ENCODE measurements around the gene APOL5.

Gene APOL5

DNA sequence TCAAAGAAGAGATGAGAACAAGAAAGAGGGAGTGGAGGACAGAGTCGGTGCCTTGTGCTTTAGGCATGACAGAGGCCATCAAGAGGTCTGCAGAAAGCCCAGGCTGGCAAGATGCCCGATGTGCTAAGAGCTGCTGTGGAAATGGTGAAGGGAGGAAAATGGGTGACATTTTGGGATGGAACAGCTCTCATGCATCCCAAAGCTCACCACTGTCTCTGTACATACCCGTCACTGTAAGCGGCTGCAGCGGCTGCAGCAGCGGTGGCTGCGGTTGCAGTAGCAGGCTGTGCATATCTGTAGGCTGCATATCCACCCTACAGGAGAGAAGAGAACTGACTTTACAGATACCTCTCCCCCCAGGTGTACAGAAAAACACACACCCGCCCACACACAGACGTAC lies 28.6 kb downstream of the APOL5 start:
- no peak for DNase-seq

DNA sequence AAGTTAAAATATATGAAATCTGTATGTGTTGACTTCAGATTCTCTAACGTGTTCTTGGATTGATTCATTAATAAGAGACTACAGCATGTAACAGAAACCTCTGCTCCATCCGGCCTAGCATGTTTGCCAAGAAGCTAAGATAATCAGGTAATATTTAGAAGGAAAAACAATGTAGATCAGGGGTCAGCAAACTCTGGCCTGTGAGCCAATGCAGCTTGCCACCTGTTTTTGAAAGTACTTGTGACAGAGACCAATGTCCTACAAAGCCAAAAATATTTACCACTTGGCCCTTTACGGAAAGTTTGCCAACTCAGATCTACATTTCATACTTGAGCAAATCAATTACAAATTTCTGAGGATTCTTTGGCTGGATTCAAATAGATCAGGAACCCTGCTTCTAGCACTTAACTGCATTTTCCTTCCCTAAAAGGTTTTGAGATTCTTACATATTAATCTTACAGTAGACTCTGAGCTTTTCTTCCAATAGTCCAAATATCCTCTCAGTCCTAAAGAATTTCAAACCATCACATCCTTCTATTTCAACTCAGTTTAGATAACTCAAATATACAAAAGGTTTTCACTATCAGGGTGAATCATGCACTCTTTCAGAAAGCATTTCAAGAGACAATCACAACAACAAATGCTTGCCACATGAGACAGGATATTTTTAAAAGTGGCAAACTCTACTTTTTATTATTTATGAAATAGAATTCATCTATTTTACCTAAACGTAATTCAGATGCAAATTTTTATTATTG lies 29.5 kb downstream of the APOL5 start:
- DNase-seq: no peak

DNA sequence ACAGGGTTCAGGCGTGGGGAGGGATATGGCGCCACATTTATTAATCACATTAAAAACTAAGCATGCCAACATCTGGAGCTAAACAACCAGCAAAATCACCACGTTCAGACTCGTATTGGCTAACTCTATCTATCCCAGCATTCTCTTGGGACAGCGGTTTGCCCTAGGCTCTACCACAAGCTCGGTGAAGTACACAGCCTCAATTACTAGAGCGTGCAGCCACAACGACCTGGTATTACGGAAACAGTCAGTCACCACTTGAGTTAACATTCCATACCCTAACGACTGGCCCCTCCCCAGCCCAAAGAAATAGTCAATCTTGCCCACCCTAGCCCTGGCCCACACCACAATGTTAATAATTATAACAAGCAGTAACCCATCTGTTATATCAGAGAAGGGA lies 32.1 kb downstream of the APOL5 start:
- DNase-seq: no peak

DNA sequence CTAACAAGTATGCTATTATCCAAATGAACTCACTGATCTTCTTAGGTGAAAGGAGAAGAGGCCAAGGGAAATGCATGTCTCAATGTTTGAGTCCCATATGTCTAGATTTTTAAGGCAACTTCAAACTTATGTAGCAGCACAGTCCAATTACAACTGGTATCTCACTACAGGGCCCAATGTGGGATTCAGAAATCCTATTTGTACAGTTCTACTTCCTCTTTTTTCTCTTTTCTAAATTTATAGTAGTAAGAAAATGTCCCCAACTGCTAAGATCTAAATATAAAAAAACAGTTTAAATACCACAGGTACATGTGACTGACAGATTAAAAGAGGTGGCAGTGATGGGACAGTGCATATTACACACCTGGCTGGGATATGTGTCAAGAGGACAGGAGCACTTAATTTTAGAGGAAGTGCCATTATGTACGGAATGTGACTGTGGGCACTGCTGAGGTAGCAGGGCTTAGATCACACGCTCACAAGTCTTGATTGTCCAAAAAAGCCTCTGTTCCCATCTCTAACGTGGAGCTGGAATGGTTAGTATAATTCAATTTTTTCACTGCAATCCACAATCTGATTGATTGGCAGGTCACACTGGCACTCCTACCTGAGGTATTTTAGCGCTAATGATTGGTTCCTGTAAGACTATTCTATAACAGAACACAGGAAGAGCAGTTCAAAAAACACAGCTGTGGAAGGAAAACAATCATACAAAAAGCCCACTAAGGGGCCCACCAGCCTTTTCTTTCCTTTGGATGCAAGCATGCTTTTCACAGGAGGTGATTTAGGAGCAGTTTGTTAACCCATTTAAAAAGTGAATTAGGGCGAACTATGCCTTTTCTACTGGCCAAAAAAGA lies 34.6 kb downstream of the APOL5 start:
- DNase-seq: no peak

DNA sequence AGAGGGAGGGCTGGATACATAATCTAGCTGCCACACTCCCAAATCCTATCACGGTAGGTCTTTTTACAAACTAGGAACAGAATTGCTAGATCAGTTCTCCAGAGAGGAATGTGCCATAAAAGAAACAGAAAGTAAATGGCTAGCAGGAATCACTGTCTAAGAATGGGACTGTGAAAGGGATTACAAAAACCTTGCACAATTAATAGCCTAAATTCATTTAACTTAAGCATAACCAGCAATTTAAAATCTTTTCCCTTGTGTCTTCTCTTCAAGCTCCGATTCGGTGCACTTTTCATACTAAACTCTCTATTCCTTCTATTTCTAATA lies 35.2 kb downstream of the APOL5 start:
- no peak for DNase-seq

- DNase-seq: no peak
Observed at GRCh38 chr22:35754761-35755160, 37.1 kb downstream of the APOL5 start.

DNA sequence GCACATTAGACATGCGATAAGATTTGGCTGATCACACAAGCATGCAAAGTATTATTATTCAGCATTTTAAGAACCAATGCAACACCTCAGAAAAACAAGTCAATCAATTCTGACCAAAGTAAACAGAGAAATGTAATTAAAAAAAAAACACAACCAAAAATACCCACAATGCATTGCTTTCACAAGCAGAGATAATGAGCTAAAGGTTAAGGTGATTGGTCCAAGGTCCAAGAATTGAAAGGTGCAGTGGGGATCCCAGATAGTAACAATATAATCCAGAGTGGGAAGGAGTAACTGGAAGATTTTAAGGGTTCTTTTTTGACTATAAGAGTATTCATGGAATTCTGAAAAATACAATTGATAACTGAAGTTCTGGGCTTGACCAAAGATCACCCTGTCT lies 39.0 kb downstream of the APOL5 start:
- peak; percentile 47 to 64 for DNase-seq

DNA sequence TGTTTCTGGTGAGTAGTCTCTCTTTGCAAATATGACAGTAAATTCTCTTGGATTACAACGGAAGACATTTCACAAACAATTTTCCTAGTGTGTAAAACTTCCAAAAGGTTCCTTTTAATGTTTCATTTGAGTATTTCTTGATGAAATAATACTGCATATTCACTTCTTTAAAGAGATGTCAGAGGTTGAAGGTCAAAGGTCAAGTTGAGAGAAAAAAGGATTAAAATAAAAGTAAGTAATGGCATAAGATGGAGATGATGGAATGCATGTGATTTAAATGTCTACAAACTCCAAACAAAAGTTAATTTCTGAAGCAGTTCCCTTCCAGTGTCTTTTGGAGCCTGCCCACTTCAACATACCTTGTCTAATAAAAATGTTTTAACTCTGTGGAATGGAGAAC lies 40.7 kb downstream of the APOL5 start:
- DNase-seq: no peak

DNA sequence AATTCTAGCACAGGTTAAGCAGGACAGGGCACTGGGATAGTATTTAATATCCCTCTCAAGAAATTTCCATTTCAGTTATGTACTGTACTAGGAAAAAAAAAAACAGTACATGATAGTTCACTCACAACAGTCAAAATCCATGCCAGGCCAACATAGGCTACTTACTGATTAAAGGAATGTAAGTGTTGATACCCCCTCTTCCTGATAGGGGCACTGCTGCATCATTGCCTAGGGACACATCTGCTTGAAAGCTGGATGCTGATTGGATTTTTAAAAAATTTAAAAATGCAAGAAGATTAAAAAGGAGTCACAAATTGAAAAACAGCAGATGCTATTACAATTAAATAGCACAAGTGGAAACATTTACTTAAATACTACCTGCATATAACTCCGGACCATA lies 43.4 kb downstream of the APOL5 start:
- peak in 1 of 2 experiments; percentile 15 for DNase-seq

GRCh38 chr22:35766654-35767580 lies 49.2 kb downstream of the APOL5 start:
- DNase-seq: no peak

GRCh38 chr22:35769974-35770373 lies 52.3 kb downstream of the APOL5 start:
- DNase-seq: no peak

DNA sequence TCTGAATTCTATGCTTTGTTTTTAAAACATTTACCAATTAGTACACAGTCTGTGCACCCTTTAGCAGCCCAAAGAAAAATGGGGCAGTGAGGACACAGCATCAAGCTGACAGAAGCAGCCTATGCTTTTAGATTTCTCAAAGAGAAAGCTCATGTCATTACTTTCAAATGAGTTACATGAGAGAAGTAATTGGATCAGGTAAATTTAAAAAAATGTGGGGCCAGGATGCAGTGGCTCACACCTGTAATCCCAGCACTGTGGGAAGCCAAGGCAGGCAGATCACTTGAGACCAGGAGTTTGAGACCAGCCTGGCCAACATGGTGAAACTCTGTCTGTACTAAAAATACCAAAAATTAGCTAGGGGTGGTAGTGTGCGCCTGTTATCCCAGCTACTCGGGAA lies 57.7 kb downstream of the APOL5 start:
- DNase-seq: no peak

GRCh38 chr22:35777335-35777975 lies 59.8 kb downstream of the APOL5 start:
- DNase-seq: no peak

Data from NCI-H526 (cell line).